ENCODE results near the gene TMEM116.

DNA sequence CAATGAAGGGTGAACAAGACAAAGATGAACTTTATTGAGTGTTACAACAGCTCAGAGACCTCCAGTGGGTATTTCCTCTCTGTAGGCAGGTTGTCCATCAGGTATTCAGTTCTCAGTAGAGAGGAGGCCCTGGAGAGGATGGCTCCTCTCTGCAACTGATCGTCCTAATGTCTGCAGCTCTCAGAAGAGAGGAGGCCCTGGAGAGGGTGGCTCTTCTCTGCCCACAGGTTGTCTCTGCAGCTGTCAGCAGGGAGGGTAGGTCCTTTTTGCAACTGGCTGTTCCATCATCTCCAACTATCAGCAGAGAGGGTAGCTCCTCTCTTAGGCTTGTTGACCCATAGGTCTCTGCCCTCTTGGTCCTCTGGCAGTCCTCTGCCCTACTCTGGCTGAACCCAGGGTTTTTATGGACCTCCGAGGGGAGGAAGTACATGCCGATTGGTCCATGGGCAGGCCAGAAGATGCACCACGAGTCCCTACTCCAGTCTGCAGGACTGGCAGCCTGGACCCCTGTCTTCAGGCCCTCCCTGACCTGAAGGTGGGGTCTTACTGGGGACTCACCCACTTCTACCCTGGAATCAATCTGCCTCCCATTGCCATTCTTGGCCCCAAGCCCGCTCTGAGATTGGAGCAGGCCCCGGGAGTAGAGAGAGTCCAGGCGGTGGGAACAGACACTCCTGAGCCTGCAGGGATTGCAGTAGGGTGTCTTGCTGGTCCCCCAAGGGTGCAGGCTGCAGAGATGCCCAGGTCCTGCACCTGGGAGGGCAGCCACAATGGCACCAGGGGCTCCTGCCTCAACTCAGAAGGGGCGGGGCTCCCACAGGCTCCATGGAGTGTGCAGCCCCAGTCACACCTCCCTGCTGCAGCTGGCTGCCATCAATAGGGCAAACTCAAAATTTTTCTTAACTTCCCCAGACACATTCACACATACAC lies 2.3 kb downstream of the TMEM116 start:
- no peak for TF ChIP-seq CTCF (IDR thresholded peaks at IDR 0.05)
- no peak for TF ChIP-seq POLR2A (IDR thresholded peaks at IDR 0.05)

All from right lobe of liver (tissue), 4 donors.